HFF-Myc (cell line): ENCODE results near the gene SNX25.
"Not testable (repeated sequence)": the region's sequence is repeated elsewhere in the genome, so short reads cannot be mapped to it uniquely, and the experiment has no call there.

Experiments
- DNase-seq: peaks from one replicate; pipeline ENCODE4 v3.0.0-alpha.2; 2011; ENCODE audit warnings: low read depth; ENCODE audit errors: extremely low read depth
- H3K4me3 ChIP-seq: replicated peaks from 2 replicates; pipeline ENCODE4 v1.5.1; 2011; ENCODE audit warnings: low read depth, mild to moderate bottlenecking, control low read depth, low read length
- CTCF ChIP-seq: IDR thresholded peaks from 2 replicates; pipeline ENCODE4 v1.5.1; 2012; ENCODE audit warnings: mild to moderate bottlenecking, low read depth, low read length, control low read depth; ENCODE audit errors: missing control alignments

The SNX25 gene

GRCh38 chr4:185311113-185311888, 101.9 kb downstream of the SNX25 start:
- no peak for TF ChIP-seq CTCF
- H3K4me3 ChIP-seq = no peak overlapping the region
- no peak for DNase-seq

GRCh38 chr4:185312699-185313098, 103.3 kb downstream of the SNX25 start:
- no peak for DNase-seq
- H3K4me3 ChIP-seq = no peak overlapping the region

GRCh38 chr4:185317462-185317861, 108.1 kb downstream of the SNX25 start:
- H3K4me3 ChIP-seq, DNase-seq: not testable (repeated sequence)

More at GRCh38 chr4:185312699-185313098, 103.3 kb downstream of the SNX25 start:
- TF ChIP-seq CTCF = no peak

- H3K4me3 ChIP-seq = no peak overlapping the region
Measured at GRCh38 chr4:185317880-185318279, 108.5 kb downstream of the SNX25 start.

GRCh38 chr4:185318679-185319078, 109.3 kb downstream of the SNX25 start:
- H3K4me3 ChIP-seq = no peak overlapping the region
- TF ChIP-seq CTCF = no peak
- DNase-seq = no peak

More at GRCh38 chr4:185317880-185318279, 108.5 kb downstream of the SNX25 start:
- no peak for TF ChIP-seq CTCF
- DNase-seq = no peak

GRCh38 chr4:185322803-185323202, 113.4 kb downstream of the SNX25 start:
- TF ChIP-seq CTCF = no peak
- DNase-seq = no peak
- no peak overlapping the region for H3K4me3 ChIP-seq

- DNase-seq = no peak
- no peak overlapping the region for H3K4me3 ChIP-seq
- TF ChIP-seq CTCF = no peak
Measured at GRCh38 chr4:185323606-185324005, 114.2 kb downstream of the SNX25 start.

GRCh38 chr4:185324361-185324760, 115.0 kb downstream of the SNX25 start:
- not testable (repeated sequence) for H3K4me3 ChIP-seq

GRCh38 chr4:185325721-185326120, 116.3 kb downstream of the SNX25 start:
- DNase-seq, H3K4me3 ChIP-seq: not testable (repeated sequence)

More at GRCh38 chr4:185324361-185324760, 115.0 kb downstream of the SNX25 start:
- not testable (repeated sequence) for DNase-seq
